ENCODE results near the gene PPP6R1. TPM values are rescaled to one million over a fixed set of nuclear protein-coding genes. Genes with fewer than 3 reads are reported as not detected.

Gene PPP6R1
- total RNA-seq, 2 experiments from 2014 or later: 172 to 182 TPM

GRCh38 chr19:55245236-55245904, 13.4 kb downstream of the PPP6R1 start:
- ChIA-PET CTCF (no interaction called here), POLR2A (no interaction called here)
- H3K27me3 Mint-ChIP-seq: no peaks in the 10 kb centered on the region
- DNase-seq (no peak), ATAC-seq (ENCODE audit: poor library complexity) (no peak)
- Histone ChIP-seq H3K9me3 (ENCODE audit: control insufficient read depth in 1 of 2, insufficient read depth in 1 of 2, low read length in 2 of 2) (no peaks in the 10 kb centered on the region), H3K27me3 (ENCODE audit: control insufficient read depth in 1 of 2, insufficient read depth in 2 of 2, low read length in 2 of 2) (no peaks in the 10 kb centered on the region), H3K4me1 (ENCODE audit: insufficient read depth, low read length) (peaks cover 38% of the 10 kb centered on the region), H3K4me3 (ENCODE audit: low read length) (no peak overlapping the region), H3K36me3 (ENCODE audit: insufficient read depth, low read length) (peaks cover 82% of the 10 kb centered on the region), H3K27ac (ENCODE audit: low read depth in 1 of 2, low read length in 2 of 2) (no peak overlapping the region)
- H3K4me1 Mint-ChIP-seq (ENCODE audit: low read depth): peaks cover 18% of the 10 kb centered on the region
- peaks cover 55% of the 10 kb centered on the region for H3K36me3 Mint-ChIP-seq (ENCODE audit: low read depth)
- TF ChIP-seq, protein P1, sequence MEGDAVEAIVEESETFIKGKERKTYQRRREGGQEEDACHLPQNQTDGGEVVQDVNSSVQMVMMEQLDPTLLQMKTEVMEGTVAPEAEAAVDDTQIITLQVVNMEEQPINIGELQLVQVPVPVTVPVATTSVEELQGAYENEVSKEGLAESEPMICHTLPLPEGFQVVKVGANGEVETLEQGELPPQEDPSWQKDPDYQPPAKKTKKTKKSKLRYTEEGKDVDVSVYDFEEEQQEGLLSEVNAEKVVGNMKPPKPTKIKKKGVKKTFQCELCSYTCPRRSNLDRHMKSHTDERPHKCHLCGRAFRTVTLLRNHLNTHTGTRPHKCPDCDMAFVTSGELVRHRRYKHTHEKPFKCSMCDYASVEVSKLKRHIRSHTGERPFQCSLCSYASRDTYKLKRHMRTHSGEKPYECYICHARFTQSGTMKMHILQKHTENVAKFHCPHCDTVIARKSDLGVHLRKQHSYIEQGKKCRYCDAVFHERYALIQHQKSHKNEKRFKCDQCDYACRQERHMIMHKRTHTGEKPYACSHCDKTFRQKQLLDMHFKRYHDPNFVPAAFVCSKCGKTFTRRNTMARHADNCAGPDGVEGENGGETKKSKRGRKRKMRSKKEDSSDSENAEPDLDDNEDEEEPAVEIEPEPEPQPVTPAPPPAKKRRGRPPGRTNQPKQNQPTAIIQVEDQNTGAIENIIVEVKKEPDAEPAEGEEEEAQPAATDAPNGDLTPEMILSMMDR (IDR thresholded peaks at IDR 0.05): no peak
- intact Hi-C loops (cut with DNase I, micrococcal nuclease): no loop called here
- no peak overlapping the region for H3K27ac Mint-ChIP-seq
- no peak overlapping the region for H3K4me3 Mint-ChIP-seq
- H3K9me3 Mint-ChIP-seq: no peaks in the 10 kb centered on the region

GRCh38 chr19:55244004-55244680, 14.7 kb downstream of the PPP6R1 start:
- H3K4me3 ChIP-seq (ENCODE audit: low read length): no peak overlapping the region
- peaks cover 87% of the 10 kb centered on the region for H3K36me3 ChIP-seq (ENCODE audit: insufficient read depth, low read length)
- intact Hi-C loops (cut with DNase I, micrococcal nuclease): no loop called here
- ATAC-seq (ENCODE audit: poor library complexity): no peak
- H3K27ac ChIP-seq (ENCODE audit: low read depth in 1 of 2, low read length in 2 of 2): no peak overlapping the region
- ChIA-PET POLR2A (no interaction called here), CTCF (interaction anchor here (1.0 kb wide), 1 partner anchor 10 kb away, joined by 3 read pairs; no protein-coding TSS in a partner anchor)
- no peaks in the 10 kb centered on the region for H3K9me3 ChIP-seq (ENCODE audit: control insufficient read depth in 1 of 2, insufficient read depth in 1 of 2, low read length in 2 of 2)
- TF ChIP-seq, protein P1 (IDR thresholded peaks at IDR 0.05): no peak
- peaks cover 59% of the 10 kb centered on the region for H3K36me3 Mint-ChIP-seq (ENCODE audit: low read depth)
- H3K27me3 ChIP-seq (ENCODE audit: control insufficient read depth in 1 of 2, insufficient read depth in 2 of 2, low read length in 2 of 2): no peaks in the 10 kb centered on the region
- no peak overlapping the region for H3K4me3 Mint-ChIP-seq
- H3K4me1 ChIP-seq (ENCODE audit: insufficient read depth, low read length): peaks cover 27% of the 10 kb centered on the region
- DNase-seq: no peak
- H3K4me1 Mint-ChIP-seq (ENCODE audit: low read depth): peaks cover 15% of the 10 kb centered on the region
- no peaks in the 10 kb centered on the region for H3K9me3 Mint-ChIP-seq
- H3K27me3 Mint-ChIP-seq: no peaks in the 10 kb centered on the region
- no peak overlapping the region for H3K27ac Mint-ChIP-seq

GRCh38 chr19:55242517-55242916, 16.3 kb downstream of the PPP6R1 start:
- TF ChIP-seq, protein P1 (IDR thresholded peaks at IDR 0.05): no peak

More at GRCh38 chr19:55242517-55242916, 16.3 kb downstream of the PPP6R1 start:
- peaks cover 10% of the 10 kb centered on the region for H3K4me1 ChIP-seq (ENCODE audit: insufficient read depth, low read length)
- ChIA-PET CTCF (interaction anchor here (0.5 kb wide), 1 partner anchor 9 kb away, joined by 3 read pairs; no protein-coding TSS in a partner anchor), POLR2A (no interaction called here)
- no peaks in the 10 kb centered on the region for H3K27me3 ChIP-seq (ENCODE audit: control insufficient read depth in 1 of 2, insufficient read depth in 2 of 2, low read length in 2 of 2)
- no peak overlapping the region for H3K4me3 ChIP-seq (ENCODE audit: low read length)
- no peak for ATAC-seq (ENCODE audit: poor library complexity)
- no peaks in the 10 kb centered on the region for H3K27me3 Mint-ChIP-seq
- H3K9me3 Mint-ChIP-seq: no peaks in the 10 kb centered on the region
- intact Hi-C loops (cut with DNase I, micrococcal nuclease): no loop called here
- H3K36me3 ChIP-seq (ENCODE audit: insufficient read depth, low read length): peaks cover 93% of the 10 kb centered on the region
- H3K4me1 Mint-ChIP-seq (ENCODE audit: low read depth): no peaks in the 10 kb centered on the region
- H3K4me3 Mint-ChIP-seq: no peak overlapping the region
- H3K36me3 Mint-ChIP-seq (ENCODE audit: low read depth): peaks cover 63% of the 10 kb centered on the region
- no peaks in the 10 kb centered on the region for H3K9me3 ChIP-seq (ENCODE audit: control insufficient read depth in 1 of 2, insufficient read depth in 1 of 2, low read length in 2 of 2)
- H3K27ac ChIP-seq (ENCODE audit: low read depth in 1 of 2, low read length in 2 of 2): no peak overlapping the region
- H3K27ac Mint-ChIP-seq: no peak overlapping the region
- DNase-seq: no peak

Measured in CD4-positive, alpha-beta T cell (primary cell).